ENCODE data around the gene MKX. TPM values are rescaled to one million over a fixed set of nuclear protein-coding genes. Genes with fewer than 3 reads are reported as not detected.

Gene MKX
- total and polyA plus RNA-seq, 9 of the 15 experiments (the other 6 are each of a cell fraction or from before 2014, with no cell fraction given): 0.07 TPM; not detected in 7

GRCh38 chr10:27770181-27770580 lies 24.6 kb upstream of the MKX start:
- CTCF ChIA-PET (ENCODE audit: low intra/inter-chr PET ratio): no interaction called here
- Histone ChIP-seq H3K9me1 (ENCODE audit: control insufficient read depth, insufficient read depth, low read length) (no peaks in the 10 kb centered on the region), H3K36me3 (ENCODE audit: control insufficient read depth, insufficient read depth, low read length) (no peaks in the 10 kb centered on the region), H3K4me2 (ENCODE audit: insufficient read depth, low read length) (no peak overlapping the region), H3K9ac (ENCODE audit: insufficient read depth in 1 of 2, low read depth in 2 of 2, low read length in 2 of 2) (no peak overlapping the region), H3K79me2 (ENCODE audit: control insufficient read depth, insufficient read depth, low read length) (no peaks in the 10 kb centered on the region), H3K27ac (ENCODE audit: extremely low read depth, low read depth, low read length) (no peak overlapping the region), H2AFZ (ENCODE audit: low read depth, low read length) (no peak overlapping the region), H3K4me3 (no peak overlapping the region), H4K20me1 (replicated peaks; ENCODE audit: control insufficient read depth, insufficient read depth, low read length) (no peaks in the 10 kb centered on the region), H3K27me3 (ENCODE audit: control insufficient read depth in 2 of 2, insufficient read depth in 2 of 2, low read length in 2 of 2) (no peaks in the 10 kb centered on the region), H3K4me1 (replicated peaks in 1 of 2; ENCODE audit: control insufficient read depth in 2 of 2, insufficient read depth in 2 of 2, low read length in 2 of 2) (no peaks in the 10 kb centered on the region), H3K9me3 (replicated peaks; ENCODE audit: control insufficient read depth, insufficient read depth, low read depth, low read length) (no peaks in the 10 kb centered on the region)
- intact Hi-C loops (cut with micrococcal nuclease) (no loop called here), in situ Hi-C loops (cut with MboI) (no loop called here)
- no TSS peak for BruUV-seq (replicated peaks)
- FAIRE-seq: no peak
- WGBS (ENCODE audit: insufficient coverage, low coverage, missing lambda C conversion rate): 0% methylated on average over 1 of the region's 2 CpGs
- TF ChIP-seq ZNF512 (tag; IDR thresholded peaks at IDR 0.05): peak; percentile 87
- no peak for TF ChIP-seq MYBL2 (IDR thresholded peaks at IDR 0.05; ENCODE audit: low read depth)
- no peak for TF ChIP-seq MYBL2 (CRISPR knock-in tag; IDR thresholded peaks at IDR 0.05; ENCODE audit: borderline replicate concordance)
- TF ChIP-seq PTBP1 (IDR thresholded peaks at IDR 0.05; ENCODE audit: low read depth, low read length): no peak
- TF ChIP-seq ZNF274 (IDR thresholded peaks at IDR 0.05; ENCODE audit: borderline replicate concordance, low read depth, low read length): no peak
- 0 out of 2 replicates have a peak, but pooled peaks have one; percentile 24 for TF ChIP-seq OTX1 (CRISPR knock-in tag; IDR thresholded peaks at IDR 0.05)
- no peak for TF ChIP-seq ZFP30 (CRISPR knock-in tag; IDR thresholded peaks at IDR 0.05; ENCODE audit: borderline replicate concordance)
- TF ChIP-seq FOXA3 (CRISPR knock-in tag; conservative IDR thresholded peaks at IDR 0.05 in 1 of 2, IDR thresholded peaks at IDR 0.05 in 1 of 2): no peak
- TF ChIP-seq, protein P1, sequence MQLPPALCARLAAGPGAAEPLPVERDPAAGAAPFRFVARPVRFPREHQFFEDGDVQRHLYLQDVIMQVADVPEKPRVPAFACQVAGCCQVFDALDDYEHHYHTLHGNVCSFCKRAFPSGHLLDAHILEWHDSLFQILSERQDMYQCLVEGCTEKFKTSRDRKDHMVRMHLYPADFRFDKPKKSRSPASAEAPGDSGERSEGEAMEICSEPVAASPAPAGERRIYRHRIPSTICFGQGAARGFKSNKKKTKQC (CRISPR knock-in tag; IDR thresholded peaks at IDR 0.05): no peak
- POLR2A ChIA-PET: no interaction called here
- no peak for DNase-seq (ENCODE audit: extremely low read depth in 1 of 4, low spot score in 3 of 4)
- no peak for ATAC-seq
